ENCODE results near the gene SDR42E2. TPM values are rescaled to one million over a fixed set of nuclear protein-coding genes. Genes with fewer than 3 reads are reported as not detected.
"Not testable (repeated sequence)": the region's sequence is repeated elsewhere in the genome, so short reads cannot be mapped to it uniquely, and the experiment has no call there.

Gene SDR42E2
- total and polyA plus RNA-seq, 7 experiments from 2014 or later, result 0.07 to 1.6 (median 0.81) TPM; not detected in 1

DNA sequence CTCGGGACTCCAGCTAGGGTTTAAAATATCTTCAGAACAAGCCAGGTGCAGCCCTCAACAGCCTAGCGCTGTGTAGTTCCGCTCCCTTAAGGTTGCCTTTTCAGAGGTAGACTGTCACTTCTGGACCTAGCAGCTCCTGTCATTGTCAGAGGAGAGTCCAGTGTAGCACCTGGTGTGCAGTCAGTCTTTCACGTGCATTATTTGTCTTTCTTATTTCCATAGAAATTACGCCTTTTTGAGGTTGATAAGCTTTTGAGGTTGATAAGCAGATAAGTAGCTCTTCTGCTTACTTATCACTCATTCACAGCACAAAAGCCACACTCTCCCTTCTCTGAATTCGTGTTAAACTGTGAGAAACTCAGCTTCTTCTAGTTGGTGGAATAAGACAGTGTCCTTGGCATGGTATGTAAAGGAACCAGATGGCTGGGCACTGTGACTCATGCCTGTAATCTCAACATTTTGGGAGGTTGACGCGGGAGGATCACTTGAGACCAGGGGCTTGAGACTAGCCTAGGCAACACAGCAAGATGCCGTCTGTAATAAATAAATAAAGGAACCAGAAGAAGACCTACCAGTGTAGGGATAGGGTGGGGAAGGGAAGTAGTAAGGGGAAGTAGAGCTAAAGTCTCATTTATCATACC lies 54.0 kb downstream of the SDR42E2 start:
- no peaks in the 10 kb centered on the region for H3K27me3 Mint-ChIP-seq
- Histone ChIP-seq H3K27me3 (ENCODE audit: control insufficient read depth in 2 of 2, insufficient read depth in 2 of 2, low read length in 2 of 2) (no peaks in the 10 kb centered on the region), H3K4me1 (ENCODE audit: control insufficient read depth in 2 of 2, insufficient read depth in 2 of 2, low read length in 2 of 2) (no peaks in the 10 kb centered on the region), H3K27ac (ENCODE audit: low read depth, low read length) (no peak overlapping the region), H3K9me3 (ENCODE audit: control insufficient read depth in 2 of 3, low read length in 3 of 3) (no peaks in the 10 kb centered on the region), H3K36me3 (ENCODE audit: control insufficient read depth in 2 of 3, insufficient read depth in 3 of 3, low read length in 3 of 3) (no peaks in the 10 kb centered on the region), H3K4me3 (ENCODE audit: low read length) (no peak overlapping the region)
- H3K27ac Mint-ChIP-seq, result peak overlapping the region in 3 of 9 donors; percentile 11 to 39 (median 24)
- peaks cover 0 to 33% (median 9%) of the 10 kb centered on the region in 7 donors for H3K4me1 Mint-ChIP-seq
- ChIA-PET CTCF (no interaction called here), POLR2A (interaction anchor here (0.7 to 0.9 kb wide), 2 partner anchors 23 to 75 kb away, joined by 3 read pairs; no protein-coding TSS in a partner anchor)
- peaks cover 0 to 43% (median 10%) of the 10 kb centered on the region in 5 donors for H3K36me3 Mint-ChIP-seq
- DNase-seq, result no peak
- no peak overlapping the region for H3K4me3 Mint-ChIP-seq
- ATAC-seq, result peak; percentile 82
- H3K9me3 Mint-ChIP-seq, result no peaks in the 10 kb centered on the region
- intact Hi-C loops (cut with micrococcal nuclease), result no loop called here

DNA sequence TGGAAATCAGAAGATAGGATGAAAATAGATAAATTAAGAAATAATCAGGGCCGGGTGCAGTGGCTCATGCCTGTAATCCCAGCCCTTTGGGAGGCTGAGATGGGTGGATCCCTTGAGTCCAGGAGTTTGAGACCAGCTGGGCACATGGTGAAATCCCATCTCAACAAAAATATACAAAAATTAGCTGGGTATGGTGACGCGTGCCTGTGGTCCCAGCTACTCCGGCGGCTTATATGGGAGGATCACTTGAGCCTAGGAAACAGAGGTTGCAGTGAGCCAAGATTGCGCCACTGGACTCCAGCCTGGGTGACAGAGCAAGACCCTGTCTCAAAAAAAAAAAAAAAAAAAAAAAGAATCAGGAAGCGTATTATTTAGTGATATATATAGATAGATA lies 54.5 kb downstream of the SDR42E2 start:
- Mint-ChIP-seq H3K4me1 (peaks cover 0 to 32% (median 7%) of the 10 kb centered on the region in 7 donors), H3K27ac (peak overlapping the region in 2 of 9 donors; percentile 11 to 39), H3K36me3 (peaks cover 0 to 42% (median 10%) of the 10 kb centered on the region in 5 donors)
- CTCF ChIA-PET; H3K27me3 ChIP-seq (ENCODE audit: control insufficient read depth in 2 of 2, insufficient read depth in 2 of 2, low read length in 2 of 2); ATAC-seq; H3K4me3 ChIP-seq (ENCODE audit: low read length); H3K27me3 Mint-ChIP-seq; intact Hi-C loops (cut with micrococcal nuclease); H3K36me3 ChIP-seq (ENCODE audit: control insufficient read depth in 2 of 3, insufficient read depth in 3 of 3, low read length in 3 of 3); H3K4me1 ChIP-seq (ENCODE audit: control insufficient read depth in 2 of 2, insufficient read depth in 2 of 2, low read length in 2 of 2); H3K4me3 Mint-ChIP-seq; DNase-seq; H3K9me3 ChIP-seq (ENCODE audit: control insufficient read depth in 2 of 3, low read length in 3 of 3); H3K9me3 Mint-ChIP-seq; H3K27ac ChIP-seq (ENCODE audit: low read depth, low read length): not testable (repeated sequence)
- POLR2A ChIA-PET, result interaction anchor here (0.9 kb wide), 1 partner anchor 75 kb away, joined by 3 read pairs; no protein-coding TSS in a partner anchor

DNA sequence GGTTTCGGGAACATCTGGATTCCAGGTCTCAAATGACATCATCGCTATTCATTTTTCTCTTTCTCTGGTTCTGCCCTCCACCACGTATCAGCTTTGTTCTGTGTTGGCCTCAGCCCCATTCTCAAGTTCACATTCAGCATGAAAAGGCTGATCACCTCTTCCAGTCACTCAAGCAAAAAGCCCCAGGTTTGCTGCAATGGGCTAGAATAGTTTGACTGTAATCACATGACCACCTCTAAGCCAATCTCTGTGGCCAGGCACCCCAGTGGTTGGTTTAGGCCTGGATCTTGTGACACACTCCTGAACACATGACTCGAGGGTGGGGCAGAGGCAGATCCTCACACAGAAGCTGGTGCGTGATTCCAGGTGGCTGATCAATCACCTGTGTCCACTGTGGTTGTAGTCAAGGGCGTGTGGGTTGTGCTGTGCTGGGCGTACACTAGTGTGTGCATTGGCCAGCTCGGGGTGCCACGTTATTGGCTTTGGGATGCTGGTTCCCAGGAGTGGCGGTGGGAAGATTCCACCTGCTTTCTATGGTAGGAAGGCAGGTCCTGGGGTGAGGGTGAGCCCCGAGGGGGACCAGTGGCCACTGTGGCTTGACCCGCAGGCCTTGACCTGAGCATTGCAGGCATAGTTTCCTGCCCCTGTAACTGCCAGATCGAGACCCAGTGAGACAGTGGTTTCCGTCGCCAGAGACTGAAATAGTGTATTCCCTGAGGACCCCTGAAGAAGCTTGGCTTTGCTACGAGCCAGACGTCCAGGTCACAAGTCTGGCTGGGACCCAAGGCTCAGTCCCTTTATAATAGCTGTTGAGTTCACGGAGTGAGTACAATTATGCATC lies 55.8 kb downstream of the SDR42E2 start:
- Mint-ChIP-seq H3K36me3 (peaks cover 0 to 38% (median 10%) of the 10 kb centered on the region in 5 donors), H3K27me3 (no peaks in the 10 kb centered on the region), H3K4me1 (peaks cover 0 to 33% (median 4%) of the 10 kb centered on the region in 7 donors), H3K9me3 (no peaks in the 10 kb centered on the region), H3K27ac (peak overlapping the region in 3 of 9 donors; percentile 47 to 89 (median 66)), H3K4me3 (no peak overlapping the region)
- no peaks in the 10 kb centered on the region for H3K4me1 ChIP-seq (ENCODE audit: control insufficient read depth in 2 of 2, insufficient read depth in 2 of 2, low read length in 2 of 2)
- ATAC-seq, result peak; percentile 48
- H3K9me3 ChIP-seq (ENCODE audit: control insufficient read depth in 2 of 3, low read length in 3 of 3), result no peaks in the 10 kb centered on the region
- intact Hi-C loops (cut with micrococcal nuclease), result no loop called here
- H3K4me3 ChIP-seq (ENCODE audit: low read length), result no peak overlapping the region
- ChIA-PET CTCF (interaction anchor here (1.6 kb wide), 1 partner anchor 59 kb away, joined by 3 read pairs; no protein-coding TSS in a partner anchor), POLR2A (interaction anchor here (0.8 kb wide), 1 partner anchor 20 kb away, joined by 3 read pairs; no protein-coding TSS in a partner anchor)
- H3K27me3 ChIP-seq (ENCODE audit: control insufficient read depth in 2 of 2, insufficient read depth in 2 of 2, low read length in 2 of 2), result no peaks in the 10 kb centered on the region
- no peak for DNase-seq
- no peak overlapping the region for H3K27ac ChIP-seq (ENCODE audit: low read depth, low read length)
- H3K36me3 ChIP-seq (ENCODE audit: control insufficient read depth in 2 of 3, insufficient read depth in 3 of 3, low read length in 3 of 3), result no peaks in the 10 kb centered on the region

DNA sequence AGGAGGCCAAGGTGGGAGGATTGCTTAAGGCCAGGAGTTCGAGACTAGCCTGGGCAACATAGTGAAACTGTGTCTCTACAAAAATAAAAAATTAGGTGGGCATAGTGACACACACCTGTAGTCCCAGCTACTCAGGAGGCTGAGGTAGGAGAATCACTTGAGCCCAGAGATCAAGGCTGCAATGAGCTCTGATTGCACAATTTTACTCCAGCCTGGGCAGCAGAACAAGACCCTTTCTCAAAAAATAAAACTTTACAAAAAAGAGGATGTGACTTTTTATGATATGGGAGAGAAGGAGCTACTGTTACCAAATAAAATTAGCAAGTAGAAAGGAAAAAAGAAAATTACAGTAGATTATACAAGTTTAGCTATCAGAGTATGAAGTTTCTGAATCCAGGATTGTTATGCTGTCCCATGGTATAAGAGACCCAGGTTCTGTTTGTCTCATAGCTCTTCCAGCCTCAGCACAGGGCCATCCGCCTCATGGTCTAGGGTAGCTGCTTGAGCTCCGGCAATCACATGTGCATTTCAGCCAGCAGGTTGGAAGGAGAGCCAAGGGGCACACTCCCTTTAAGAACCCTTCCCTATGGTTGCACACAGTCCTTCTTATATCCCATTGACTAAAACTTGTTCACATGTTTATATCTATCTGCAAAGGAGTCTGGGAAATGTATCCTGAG lies 57.2 kb downstream of the SDR42E2 start:
- Histone ChIP-seq H3K4me1 (ENCODE audit: control insufficient read depth in 2 of 2, insufficient read depth in 2 of 2, low read length in 2 of 2) (no peaks in the 10 kb centered on the region), H3K27me3 (ENCODE audit: control insufficient read depth in 2 of 2, insufficient read depth in 2 of 2, low read length in 2 of 2) (no peaks in the 10 kb centered on the region), H3K4me3 (ENCODE audit: low read length) (no peak overlapping the region), H3K36me3 (ENCODE audit: control insufficient read depth in 2 of 3, insufficient read depth in 3 of 3, low read length in 3 of 3) (no peaks in the 10 kb centered on the region), H3K27ac (ENCODE audit: low read depth, low read length) (no peak overlapping the region), H3K9me3 (ENCODE audit: control insufficient read depth in 2 of 3, low read length in 3 of 3) (no peaks in the 10 kb centered on the region)
- Mint-ChIP-seq H3K36me3 (peaks cover 0 to 24% (median 6%) of the 10 kb centered on the region in 5 donors), H3K9me3 (no peaks in the 10 kb centered on the region), H3K27me3 (no peaks in the 10 kb centered on the region), H3K4me3 (no peak overlapping the region), H3K27ac (peak overlapping the region in 2 of 9 donors; percentile 52 to 62), H3K4me1 (peaks cover 0 to 28% (median 3%) of the 10 kb centered on the region in 7 donors)
- POLR2A ChIA-PET, result no interaction called here
- intact Hi-C loops (cut with micrococcal nuclease), result no loop called here
- DNase-seq (no peak), ATAC-seq (no peak)
- CTCF ChIA-PET, result interaction anchor here (1.0 to 1.6 kb wide), 2 partner anchors 17 to 57 kb away, joined by 3 read pairs; no protein-coding TSS in a partner anchor

DNA sequence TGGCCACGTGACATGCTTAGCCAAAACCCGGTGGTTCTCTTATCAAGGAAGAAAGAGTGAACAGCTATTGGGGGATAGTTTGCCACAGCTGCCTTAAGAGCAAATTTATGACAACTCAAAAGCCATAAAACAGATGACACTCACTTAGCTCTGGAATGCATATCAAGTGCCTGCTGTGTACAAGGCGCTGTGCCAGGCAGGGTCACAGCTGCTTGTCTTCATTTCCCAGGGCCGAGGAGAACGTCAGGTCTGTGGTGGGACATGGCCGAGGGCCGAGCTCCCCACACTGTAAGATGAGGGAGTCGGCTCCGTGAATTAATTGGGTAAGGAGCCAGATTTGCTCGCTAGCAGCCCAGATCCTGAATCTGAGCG lies 57.7 kb downstream of the SDR42E2 start:
- no peak overlapping the region for H3K4me3 Mint-ChIP-seq
- intact Hi-C loops (cut with micrococcal nuclease), result no loop called here
- no peak for ATAC-seq

DNA sequence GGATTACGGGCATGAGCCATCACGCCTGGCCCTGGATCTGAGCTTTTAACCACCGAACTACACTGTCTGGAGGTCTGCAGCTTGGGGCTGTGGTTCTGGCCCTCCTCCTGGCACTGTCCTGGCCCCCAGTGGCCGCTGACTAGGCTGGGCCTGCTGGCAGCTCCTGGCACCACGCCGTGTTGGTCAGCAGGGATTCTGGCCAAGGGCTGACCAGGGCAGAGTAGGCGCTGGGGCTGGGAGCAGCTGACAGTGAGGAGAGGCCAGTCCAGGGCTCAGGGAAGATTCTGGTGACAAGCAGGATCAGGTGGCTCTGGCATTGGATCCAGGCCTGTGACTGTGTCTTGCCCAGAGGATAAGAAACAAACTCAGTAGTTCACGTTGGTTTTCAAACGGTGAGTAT lies 58.4 kb downstream of the SDR42E2 start:
- Histone ChIP-seq H3K27ac (ENCODE audit: low read depth, low read length) (no peak overlapping the region), H3K4me1 (ENCODE audit: control insufficient read depth in 2 of 2, insufficient read depth in 2 of 2, low read length in 2 of 2) (no peaks in the 10 kb centered on the region), H3K27me3 (ENCODE audit: control insufficient read depth in 2 of 2, insufficient read depth in 2 of 2, low read length in 2 of 2) (no peaks in the 10 kb centered on the region), H3K36me3 (ENCODE audit: control insufficient read depth in 2 of 3, insufficient read depth in 3 of 3, low read length in 3 of 3) (peaks cover 0 to 4% (median 0%) of the 10 kb centered on the region in 3 experiments), H3K9me3 (ENCODE audit: control insufficient read depth in 2 of 3, low read length in 3 of 3) (no peaks in the 10 kb centered on the region), H3K4me3 (ENCODE audit: low read length) (no peak overlapping the region)
- ChIA-PET POLR2A (interaction anchor here (1.5 kb wide), 1 partner anchor 11 kb away, joined by 3 read pairs; no protein-coding TSS in a partner anchor), CTCF (no interaction called here)
- no peak overlapping the region for H3K4me3 Mint-ChIP-seq
- intact Hi-C loops (cut with micrococcal nuclease), result no loop called here
- no peak for ATAC-seq
- no peak for DNase-seq
- H3K9me3 Mint-ChIP-seq, result no peaks in the 10 kb centered on the region
- no peaks in the 10 kb centered on the region for H3K27me3 Mint-ChIP-seq
- no peak overlapping the region for H3K27ac Mint-ChIP-seq
- peaks cover 0 to 22% (median 4%) of the 10 kb centered on the region in 7 donors for H3K4me1 Mint-ChIP-seq
- H3K36me3 Mint-ChIP-seq, result peaks cover 0 to 20% (median 2%) of the 10 kb centered on the region in 5 donors

More for the DNA sequence above, 57.7 kb downstream of the SDR42E2 start:
- H3K4me1 ChIP-seq (ENCODE audit: control insufficient read depth in 2 of 2, insufficient read depth in 2 of 2, low read length in 2 of 2), result no peaks in the 10 kb centered on the region
- H3K36me3 ChIP-seq (ENCODE audit: control insufficient read depth in 2 of 3, insufficient read depth in 3 of 3, low read length in 3 of 3), result no peaks in the 10 kb centered on the region
- Mint-ChIP-seq H3K36me3 (peaks cover 0 to 23% (median 7%) of the 10 kb centered on the region in 5 donors), H3K27ac (no peak overlapping the region), H3K27me3 (no peaks in the 10 kb centered on the region), H3K4me1 (peaks cover 0 to 25% (median 4%) of the 10 kb centered on the region in 7 donors), H3K9me3 (no peaks in the 10 kb centered on the region)
- H3K27me3 ChIP-seq (ENCODE audit: control insufficient read depth in 2 of 2, insufficient read depth in 2 of 2, low read length in 2 of 2), result no peaks in the 10 kb centered on the region
- CTCF ChIA-PET, result no interaction called here
- no peak for DNase-seq
- no peaks in the 10 kb centered on the region for H3K9me3 ChIP-seq (ENCODE audit: control insufficient read depth in 2 of 3, low read length in 3 of 3)
- POLR2A ChIA-PET, result no interaction called here
- H3K27ac ChIP-seq (ENCODE audit: low read depth, low read length), result no peak overlapping the region
- H3K4me3 ChIP-seq (ENCODE audit: low read length), result no peak overlapping the region
